GM18505 (cell line): ENCODE results near the gene BACE2.

Source experiments
- ATAC-seq: cut with Tn5 transposase; IDR thresholded peaks from one replicate; pipeline ENCODE4 v1.9.1; 2021; ENCODE audit not compliant: unreplicated experiment
- POLR2A ChIP-seq: IDR thresholded peaks from 4 replicates; pipeline ENCODE4 v1.6.1; 2011; ENCODE audit warnings: borderline replicate concordance; ENCODE audit not compliant: insufficient read depth, insufficient read length; ENCODE audit errors: extremely low read depth

BACE2 gene

DNA sequence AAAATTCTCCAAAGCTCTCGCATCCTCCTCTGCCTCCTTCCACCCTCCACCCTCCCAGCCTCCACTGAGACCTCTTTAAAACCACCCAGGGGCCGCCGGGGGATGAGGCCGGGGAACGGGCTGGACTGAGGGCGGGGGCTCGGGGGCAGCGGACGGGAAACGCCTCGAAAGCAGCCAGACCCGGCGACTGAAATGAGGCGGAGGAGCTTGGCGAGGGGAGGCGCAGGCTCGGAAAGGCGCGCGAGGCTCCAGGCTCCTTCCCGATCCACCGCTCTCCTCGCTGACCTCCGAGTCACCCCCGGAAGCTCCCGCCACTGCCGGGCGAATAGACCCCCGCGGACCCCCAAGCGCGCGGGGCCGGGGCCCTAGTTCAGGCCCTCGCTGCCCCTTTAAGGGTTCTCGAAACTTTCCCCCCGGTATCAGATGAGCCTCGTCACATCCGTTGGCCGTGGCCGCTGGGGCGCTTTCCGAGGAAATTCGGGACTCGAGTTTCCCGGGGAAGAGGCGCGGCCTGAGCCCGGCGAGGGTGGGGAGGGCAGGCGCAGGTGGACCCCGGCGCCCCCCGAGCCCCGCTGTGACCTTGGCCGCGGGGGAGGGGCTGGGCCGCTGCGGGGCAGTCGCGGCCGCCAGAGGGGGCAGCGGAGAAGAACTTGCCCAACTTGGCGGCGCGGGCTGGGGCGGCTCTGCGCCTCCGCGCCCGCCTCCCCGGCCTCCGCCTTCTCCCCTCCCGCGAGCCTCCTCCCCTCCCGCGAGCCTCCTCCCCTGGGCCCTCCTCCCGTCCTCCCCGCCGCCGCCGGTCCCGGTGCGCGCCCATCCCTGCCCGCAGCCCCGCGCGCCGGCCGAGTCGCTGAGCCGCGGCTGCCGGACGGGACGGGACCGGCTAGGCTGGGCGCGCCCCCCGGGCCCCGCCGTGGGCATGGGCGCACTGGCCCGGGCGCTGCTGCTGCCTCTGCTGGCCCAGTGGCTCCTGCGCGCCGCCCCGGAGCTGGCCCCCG, at the start of gene BACE2:
BACE2 (plus strand) TSS at position 813 of the 995 bp plus-strand sequence; CDS start at position 917, 104 bp downstream.
- ATAC-seq = peak; percentile 76
- TF ChIP-seq POLR2A = no peak

DNA sequence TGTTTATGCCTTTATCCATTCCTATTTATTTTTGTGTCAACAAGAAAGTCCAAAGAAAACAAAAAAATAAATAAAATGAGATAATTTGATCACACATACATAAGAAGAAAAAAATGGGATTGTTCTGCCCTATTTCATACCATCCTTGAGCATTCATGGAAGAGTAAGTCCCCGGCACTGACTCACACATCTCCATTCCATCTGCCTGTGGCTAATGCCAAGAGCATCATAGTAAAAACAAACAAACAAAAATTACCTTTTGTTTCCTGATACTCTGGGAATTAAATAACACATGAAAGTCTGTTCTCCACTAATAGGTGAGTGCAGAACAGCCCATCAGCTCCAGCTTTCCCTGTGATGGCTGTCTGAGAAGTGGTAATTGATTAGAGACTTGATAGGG, 48.1 kb upstream of the BACE2 start:
- TF ChIP-seq POLR2A = no peak
- no peak for ATAC-seq

DNA sequence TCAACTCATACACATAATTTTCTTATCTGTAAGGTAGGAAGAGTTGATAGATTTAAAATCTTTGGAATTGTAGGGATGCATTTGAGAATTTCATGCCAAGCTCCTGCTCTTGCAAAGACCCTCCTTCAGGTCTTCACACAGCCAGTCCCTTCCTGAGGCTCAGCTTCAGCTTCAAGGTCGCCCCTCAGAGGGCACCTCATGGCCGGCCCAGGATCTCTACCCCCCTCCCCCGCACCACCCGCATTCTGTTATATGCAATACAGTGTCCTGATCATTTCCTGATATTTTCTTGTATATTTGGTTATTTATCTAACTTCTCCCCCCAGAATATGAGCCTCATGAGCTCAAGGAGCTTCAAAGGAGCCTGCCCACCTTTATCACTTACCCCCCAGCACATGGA, 47.0 kb upstream of the BACE2 start:
- no peak for ATAC-seq

DNA sequence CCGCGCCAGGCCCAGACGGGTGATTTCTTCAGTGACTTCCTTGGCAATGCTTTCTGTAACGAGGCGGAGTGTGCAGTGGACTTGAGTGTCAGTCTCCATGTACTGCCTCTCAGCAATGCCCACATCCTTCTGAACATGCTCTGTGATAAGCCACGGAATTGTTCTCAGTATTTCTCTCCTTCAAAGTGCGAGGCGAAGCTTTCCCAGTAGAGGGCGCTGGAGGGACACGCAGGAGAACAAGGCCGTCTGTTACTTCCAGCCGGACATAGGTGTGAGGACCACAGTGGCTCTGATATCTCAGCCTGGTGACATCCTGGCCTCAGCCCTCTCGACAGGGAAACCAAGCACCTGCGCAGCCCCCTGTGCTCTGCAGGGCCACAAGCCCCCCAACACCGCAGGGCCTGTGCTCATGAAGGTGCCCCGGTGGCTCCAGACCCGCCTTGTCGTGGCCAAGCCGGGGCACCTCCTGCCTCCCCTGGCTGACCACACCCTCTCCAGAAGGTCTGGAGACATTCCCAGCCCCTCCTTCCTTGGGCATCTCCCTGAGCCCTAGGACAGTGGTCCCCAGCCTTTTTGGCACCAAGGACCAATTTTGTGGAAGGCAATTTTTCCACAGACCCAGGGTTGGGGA, 46.1 kb upstream of the BACE2 start:
- no peak for TF ChIP-seq POLR2A
- no peak for ATAC-seq

More for the DNA sequence above, 47.0 kb upstream of the BACE2 start:
- TF ChIP-seq POLR2A = no peak

DNA sequence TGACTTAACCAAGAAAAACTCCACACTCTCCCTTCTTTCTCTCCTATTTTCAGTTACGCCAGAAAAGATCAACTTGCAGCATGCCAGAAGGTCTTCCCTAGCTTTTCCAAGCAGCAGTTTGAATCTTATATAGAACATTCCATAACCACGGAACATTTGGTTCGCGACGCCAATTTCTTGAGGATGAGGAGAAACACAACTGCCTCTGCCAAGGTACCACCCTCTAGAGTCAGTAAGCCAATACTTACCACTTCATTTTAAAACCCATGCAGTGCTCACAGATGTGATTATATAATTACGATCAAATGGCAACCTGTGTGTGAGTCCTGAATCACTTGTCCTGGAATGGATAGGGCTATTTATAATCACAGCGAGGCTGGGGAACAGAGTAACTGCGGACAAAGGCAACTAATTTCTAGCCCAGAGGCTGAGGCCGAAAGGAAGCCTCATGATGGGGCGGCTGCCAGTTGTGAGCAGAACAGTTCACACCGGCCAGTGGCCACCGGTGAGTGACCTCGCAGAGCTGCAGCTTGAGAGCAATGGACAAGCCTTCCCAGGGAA, 43.2 kb upstream of the BACE2 start:
- no peak for ATAC-seq
- TF ChIP-seq POLR2A = no peak

DNA sequence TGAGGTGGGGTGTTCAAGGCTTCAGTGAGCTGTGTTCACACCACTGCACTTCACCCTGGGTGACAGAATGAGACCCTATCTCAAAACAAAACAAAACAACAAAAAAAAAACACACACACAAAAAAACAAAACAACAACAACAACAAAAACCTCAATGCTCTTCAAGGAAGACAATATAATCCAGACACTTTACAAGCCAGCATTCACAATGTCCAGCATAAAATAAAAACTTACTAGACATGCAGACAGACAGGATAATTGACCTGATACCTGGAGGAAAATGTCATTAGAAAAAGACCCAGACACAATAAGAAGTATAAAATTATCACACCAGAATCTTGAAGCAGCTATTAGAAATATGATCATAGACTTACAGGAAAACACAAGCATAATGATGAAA, 39.0 kb upstream of the BACE2 start:
- no peak for TF ChIP-seq POLR2A
- ATAC-seq = no peak

DNA sequence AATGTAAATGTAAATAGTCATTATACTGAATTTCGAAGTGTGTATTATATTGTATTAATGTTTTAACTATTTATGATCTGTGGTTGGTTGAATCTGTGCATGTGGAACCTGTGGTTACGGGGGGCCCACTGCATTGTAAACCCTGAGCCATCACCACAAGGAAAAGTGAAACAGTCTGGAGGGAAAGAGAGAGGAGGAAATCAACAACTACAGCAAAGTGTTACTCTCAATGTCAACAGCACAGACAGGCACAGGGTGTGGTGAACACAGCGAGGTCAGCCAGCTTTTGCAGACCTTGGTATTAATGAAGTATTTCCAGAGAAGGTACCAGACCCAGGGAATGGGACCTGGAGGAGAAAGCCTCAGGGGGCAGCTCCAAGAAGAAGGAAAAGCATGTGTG, 37.1 kb upstream of the BACE2 start:
- ATAC-seq = no peak
- no peak for TF ChIP-seq POLR2A

DNA sequence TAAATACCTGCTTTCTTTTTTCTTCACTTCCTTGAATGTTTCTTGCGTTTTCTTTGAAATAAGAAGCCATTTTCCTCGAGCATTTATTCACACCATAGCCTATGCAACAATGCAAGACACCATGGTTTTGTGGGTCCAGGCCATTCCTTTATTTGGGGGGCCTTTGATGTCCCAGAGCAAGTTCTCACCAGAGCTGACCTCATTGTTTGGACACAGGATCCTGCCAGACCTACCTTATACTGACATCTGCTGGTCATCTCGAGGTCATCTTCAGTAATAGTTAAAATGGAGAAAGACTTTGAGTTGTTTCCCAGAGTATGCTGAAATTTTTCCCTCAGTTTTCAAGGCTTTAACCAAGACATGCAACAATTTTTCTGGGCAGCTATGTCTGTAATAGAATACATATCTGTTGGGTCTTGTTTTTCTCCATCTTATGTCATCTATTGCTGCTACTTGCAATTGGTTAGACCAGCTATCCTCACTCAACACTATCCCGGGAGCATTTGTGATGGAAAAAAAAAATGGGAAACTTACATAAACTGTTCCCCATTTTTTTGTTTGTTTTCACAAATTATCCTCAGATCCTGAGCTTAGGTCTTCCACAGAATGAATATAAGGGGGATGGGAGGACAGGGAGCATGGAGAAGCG, 34.0 kb upstream of the BACE2 start:
- TF ChIP-seq POLR2A = no peak
- no peak for ATAC-seq

DNA sequence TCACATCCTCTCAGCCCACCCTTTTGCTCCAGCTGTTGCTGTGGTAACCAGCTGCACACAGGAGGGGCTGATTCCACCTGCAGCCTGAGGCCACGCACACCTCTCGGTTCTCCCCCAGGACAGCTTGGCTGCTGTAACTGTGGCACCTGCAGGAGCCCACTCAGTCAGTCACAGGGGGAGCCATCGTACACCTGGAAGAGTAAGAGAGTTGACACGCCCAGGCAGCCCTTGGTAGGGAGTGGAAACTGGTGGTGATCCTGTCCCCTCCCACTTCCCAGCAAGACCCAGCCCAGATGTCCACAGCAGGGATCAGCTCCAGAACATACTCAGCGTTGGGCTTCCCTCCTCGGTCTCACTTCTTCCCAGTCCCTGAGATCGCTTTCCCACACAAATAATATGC, 32.2 kb upstream of the BACE2 start:
- no peak for TF ChIP-seq POLR2A
- ATAC-seq = no peak

DNA sequence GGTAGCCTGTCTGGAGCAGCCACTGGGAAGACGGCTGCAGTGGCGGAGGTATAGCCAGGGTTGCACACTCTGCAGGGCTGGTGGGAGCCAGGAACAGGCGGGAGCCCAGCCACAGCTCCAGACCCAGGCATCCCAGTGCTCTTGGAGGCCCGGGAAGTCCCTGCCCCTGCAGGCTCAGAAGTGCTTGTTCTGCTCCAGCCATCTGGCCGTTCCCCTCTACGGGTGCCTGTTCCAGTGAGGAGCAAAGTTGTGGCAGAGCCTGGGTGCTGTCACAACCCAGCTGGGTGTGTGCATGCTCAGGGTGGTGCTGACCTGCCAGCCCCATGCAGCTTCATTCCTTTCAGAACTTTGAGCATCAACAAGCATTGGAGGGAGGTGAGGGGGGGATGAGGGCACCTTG, 31.7 kb upstream of the BACE2 start:
- ATAC-seq = no peak
- no peak for TF ChIP-seq POLR2A

DNA sequence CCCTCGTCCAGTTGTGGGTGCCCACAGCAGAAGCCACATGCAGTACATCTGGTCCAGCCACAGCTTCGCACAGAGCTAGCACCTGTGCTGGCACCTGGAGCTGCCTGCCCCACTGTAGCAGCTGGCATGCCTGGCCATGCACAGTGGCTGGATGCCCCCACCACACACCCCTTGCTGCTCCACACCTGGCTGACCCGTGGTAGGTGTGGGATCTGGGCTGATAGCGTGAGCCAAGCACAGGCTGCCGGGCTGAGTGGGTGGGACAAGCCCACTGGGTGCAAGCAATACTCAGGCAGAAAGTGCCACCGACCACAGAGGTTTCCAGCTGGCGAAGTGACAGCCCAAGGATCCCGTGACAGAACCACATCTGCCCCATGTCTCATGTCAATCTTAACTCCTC, 30.6 kb upstream of the BACE2 start:
- TF ChIP-seq POLR2A = no peak

DNA sequence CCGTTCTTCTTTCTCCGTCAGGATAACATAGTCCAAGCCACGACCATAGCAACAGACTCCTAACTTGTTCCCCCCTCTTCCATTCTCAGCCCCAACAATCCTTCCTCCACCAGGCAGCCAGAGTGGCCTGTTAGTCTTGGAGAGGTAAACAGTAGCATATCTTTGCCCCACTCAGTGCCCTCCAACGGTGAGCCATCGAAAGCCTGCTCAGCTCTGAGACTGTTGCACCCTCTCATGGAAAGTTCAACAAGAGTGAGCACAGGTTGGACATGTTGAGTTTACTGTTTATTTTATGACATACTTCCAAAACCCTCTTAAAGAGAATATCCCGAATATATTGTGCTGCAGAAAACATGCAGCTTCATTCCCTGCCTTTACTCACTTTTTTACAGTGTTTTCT, 30.1 kb upstream of the BACE2 start:
- TF ChIP-seq POLR2A = no peak
- ATAC-seq = no peak

More for the DNA sequence above, 30.6 kb upstream of the BACE2 start:
- ATAC-seq = no peak

DNA sequence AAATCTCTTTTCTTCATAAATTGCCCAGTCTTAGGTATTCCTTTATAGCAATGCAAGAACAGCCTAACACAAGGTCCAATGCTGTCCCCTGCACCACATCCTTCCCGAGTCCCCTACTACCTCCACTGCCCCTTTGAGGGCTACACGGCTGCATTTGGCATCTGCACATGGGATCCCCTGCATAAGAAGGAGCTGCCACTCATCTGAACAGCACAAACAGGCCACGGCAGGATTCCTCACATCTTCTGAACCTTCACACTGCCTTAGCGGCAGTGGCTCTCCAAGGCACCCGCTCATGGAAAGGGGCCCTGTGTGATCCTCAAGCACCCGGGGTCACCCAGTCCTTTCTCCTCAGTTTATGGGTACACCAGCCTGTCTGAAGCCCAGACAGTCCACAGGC, 29.2 kb upstream of the BACE2 start:
- ATAC-seq = no peak
- TF ChIP-seq POLR2A = no peak
